ENCODE data around the gene ANAPC15. TPM values are rescaled to one million over a fixed set of nuclear protein-coding genes. Genes with fewer than 3 reads are reported as not detected.
A peak's percentile ranks its signal among the peaks of the same experiment; 100 is the strongest.
"Not testable (repeated sequence)": the region's sequence is repeated elsewhere in the genome, so short reads cannot be mapped to it uniquely, and the experiment has no call there.

Gene ANAPC15
- total RNA-seq (10 to 100 TPM; 44.8 to 51.0 (median 47.7) TPM), total RNA-seq (10.1 to 28.9 (median 21.0) reads per million in 29 experiments)
- total RNA-seq (2013): 45.6 TPM

GRCh38 chr11:72112143-72112977 is at the start of gene ANAPC15:
ANAPC15 (minus strand) TSS chr11:72112695; CDS start chr11:72111276, 1,419 bp downstream.
- DNase-seq: peak; percentile 93 to 100 (median 99)
- Histone ChIP-seq H3K4me1 (ENCODE audit: control insufficient read depth in 1 of 2, extremely low read depth in 1 of 2, insufficient read depth in 2 of 2, low read length in 2 of 2) (peaks cover 8 to 21% of the 10 kb centered on the region in 2 experiments), H3K4me3 (ENCODE audit: control insufficient read depth in 1 of 2, extremely low read depth in 1 of 2, low read length in 1 of 2) (peak within 1 kb of the TSS; percentile 79 to 97), H3K36me3 (ENCODE audit: control insufficient read depth in 2 of 2, extremely low read depth in 1 of 2, insufficient read depth in 1 of 2, low read length in 1 of 2) (peaks cover 5 to 22% of the 10 kb centered on the region in 2 donors), H3K27me3 (replicated peaks in 1 of 2; ENCODE audit: control insufficient read depth in 2 of 2, extremely low read depth in 1 of 2, insufficient read depth in 2 of 2, low read length in 1 of 2) (peaks cover 0 to 6% of the 10 kb centered on the region in 2 experiments), H3K27ac (ENCODE audit: low read length) (peak within 1 kb of the TSS; percentile 91), H3K9me3 (no peaks in the 10 kb centered on the region)
- Mint-ChIP-seq H3K9me3 (no peaks in the 10 kb centered on the region), H3K4me1 (peaks cover 22 to 28% (median 28%) of the 10 kb centered on the region in 3 donors), H3K4me3 (peak within 1 kb of the TSS; percentile 89 to 96 (median 92)), H3K27ac (peak within 1 kb of the TSS; percentile 99 to 100), H3K27me3 (peaks cover 7% of the 10 kb centered on the region in 2 donors), H3K36me3 (peaks cover 13% of the 10 kb centered on the region)
- CTCF ChIA-PET: interaction anchor here in 1 of 2 donors (0.6 to 3.0 kb wide), 4 partner anchors 11 to 87 kb away, joined by 3 to 13 read pairs (median 6); no protein-coding TSS in a partner anchor
- ATAC-seq (replicated peaks in 1 of 4): peak; percentile 88 to 91 (median 89)
- WGBS (ENCODE audit: insufficient coverage): under 1% methylated on average over 45 of the region's 49 CpGs
- POLR2A ChIA-PET: interaction anchor here in 1 of 2 donors (1.0 kb wide), 1 partner anchor 72 kb away, joined by 4 read pairs; no protein-coding TSS in a partner anchor

DNA sequence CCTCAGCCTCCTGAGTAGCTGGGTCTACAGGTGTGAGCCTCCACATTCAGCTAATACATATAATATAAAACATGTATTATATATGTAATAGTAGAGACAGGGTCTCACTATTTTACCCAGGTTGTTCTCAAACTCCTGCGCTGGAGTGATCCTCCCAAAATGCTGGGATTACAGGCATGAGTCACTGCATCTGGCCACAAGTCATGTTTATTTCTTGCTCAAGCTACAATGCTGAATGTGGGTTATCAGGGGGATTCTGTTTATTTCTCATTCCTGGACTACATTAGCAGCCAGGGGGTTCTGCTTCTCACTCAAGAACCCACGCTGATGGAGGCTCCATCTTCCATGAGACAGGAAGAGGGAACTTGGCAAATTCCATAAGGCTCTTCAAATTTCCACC is 47.8 kb upstream of the ANAPC15 start:
- no peaks in the 10 kb centered on the region for H3K4me1 ChIP-seq (ENCODE audit: control insufficient read depth in 1 of 2, extremely low read depth in 1 of 2, insufficient read depth in 2 of 2, low read length in 2 of 2)

GRCh38 chr11:72157131-72157530 is 44.6 kb upstream of the ANAPC15 start:
- Mint-ChIP-seq H3K27me3 (peaks cover 24 to 33% of the 10 kb centered on the region in 2 donors), H3K36me3 (no peaks in the 10 kb centered on the region), H3K9me3 (no peaks in the 10 kb centered on the region), H3K4me3 (no peak overlapping the region), H3K4me1 (no peaks in the 10 kb centered on the region), H3K27ac (no peak overlapping the region)
- WGBS (ENCODE audit: insufficient coverage): no CpG with 5 or more reads among the region's 4 CpGs
- Histone ChIP-seq H3K27me3 (replicated peaks in 1 of 2; ENCODE audit: control insufficient read depth in 2 of 2, extremely low read depth in 1 of 2, insufficient read depth in 2 of 2, low read length in 1 of 2) (peaks cover 0 to 15% of the 10 kb centered on the region in 2 experiments), H3K4me1 (ENCODE audit: control insufficient read depth in 1 of 2, extremely low read depth in 1 of 2, insufficient read depth in 2 of 2, low read length in 2 of 2) (no peaks in the 10 kb centered on the region), H3K27ac (ENCODE audit: low read length) (no peak overlapping the region), H3K4me3 (ENCODE audit: control insufficient read depth in 1 of 2, extremely low read depth in 1 of 2, low read length in 1 of 2) (no peak overlapping the region), H3K36me3 (ENCODE audit: control insufficient read depth in 2 of 2, extremely low read depth in 1 of 2, insufficient read depth in 1 of 2, low read length in 1 of 2) (no peaks in the 10 kb centered on the region), H3K9me3 (no peaks in the 10 kb centered on the region)
- DNase-seq: no peak
- no peak for ATAC-seq (replicated peaks in 1 of 4)
- CTCF ChIA-PET: no interaction called here
- POLR2A ChIA-PET: no interaction called here

More for the DNA sequence above, 47.8 kb upstream of the ANAPC15 start:
- H3K36me3 ChIP-seq (ENCODE audit: control insufficient read depth in 2 of 2, extremely low read depth in 1 of 2, insufficient read depth in 1 of 2, low read length in 1 of 2): no peaks in the 10 kb centered on the region
- Mint-ChIP-seq H3K4me3 (no peak overlapping the region), H3K27me3 (peaks cover 25 to 44% of the 10 kb centered on the region in 2 donors), H3K4me1 (no peaks in the 10 kb centered on the region), H3K36me3 (no peaks in the 10 kb centered on the region), H3K9me3 (no peaks in the 10 kb centered on the region), H3K27ac (no peak overlapping the region)
- H3K9me3 ChIP-seq: no peaks in the 10 kb centered on the region
- DNase-seq (no peak), ATAC-seq (replicated peaks in 1 of 4) (no peak)
- POLR2A ChIA-PET: no interaction called here
- no peak overlapping the region for H3K27ac ChIP-seq (ENCODE audit: low read length)
- no peak overlapping the region for H3K4me3 ChIP-seq (ENCODE audit: control insufficient read depth in 1 of 2, extremely low read depth in 1 of 2, low read length in 1 of 2)
- 60% methylated on average over 1 of the region's 2 CpGs for WGBS (ENCODE audit: insufficient coverage)
- H3K27me3 ChIP-seq (replicated peaks in 1 of 2; ENCODE audit: control insufficient read depth in 2 of 2, extremely low read depth in 1 of 2, insufficient read depth in 2 of 2, low read length in 1 of 2): peaks cover 0 to 26% of the 10 kb centered on the region in 2 experiments
- CTCF ChIA-PET: no interaction called here

GRCh38 chr11:72155751-72156150 is 43.3 kb upstream of the ANAPC15 start:
- H3K4me1 ChIP-seq (ENCODE audit: control insufficient read depth in 1 of 2, extremely low read depth in 1 of 2, insufficient read depth in 2 of 2, low read length in 2 of 2): no peaks in the 10 kb centered on the region
- Mint-ChIP-seq H3K27ac (no peak overlapping the region), H3K27me3 (peaks cover 21 to 24% of the 10 kb centered on the region in 2 donors), H3K4me1 (no peaks in the 10 kb centered on the region), H3K4me3 (no peak overlapping the region), H3K36me3 (no peaks in the 10 kb centered on the region), H3K9me3 (no peaks in the 10 kb centered on the region)
- DNase-seq: no peak
- no peak overlapping the region for H3K4me3 ChIP-seq (ENCODE audit: control insufficient read depth in 1 of 2, extremely low read depth in 1 of 2, low read length in 1 of 2)
- WGBS (ENCODE audit: insufficient coverage): no CpG with 5 or more reads among the region's 4 CpGs
- peaks cover 0 to 15% of the 10 kb centered on the region in 2 experiments for H3K27me3 ChIP-seq (replicated peaks in 1 of 2; ENCODE audit: control insufficient read depth in 2 of 2, extremely low read depth in 1 of 2, insufficient read depth in 2 of 2, low read length in 1 of 2)
- H3K27ac ChIP-seq (ENCODE audit: low read length): no peak overlapping the region
- H3K36me3 ChIP-seq (ENCODE audit: control insufficient read depth in 2 of 2, extremely low read depth in 1 of 2, insufficient read depth in 1 of 2, low read length in 1 of 2): no peaks in the 10 kb centered on the region
- ATAC-seq (replicated peaks in 1 of 4): no peak
- ChIA-PET POLR2A (no interaction called here), CTCF (no interaction called here)
- H3K9me3 ChIP-seq: no peaks in the 10 kb centered on the region

DNA sequence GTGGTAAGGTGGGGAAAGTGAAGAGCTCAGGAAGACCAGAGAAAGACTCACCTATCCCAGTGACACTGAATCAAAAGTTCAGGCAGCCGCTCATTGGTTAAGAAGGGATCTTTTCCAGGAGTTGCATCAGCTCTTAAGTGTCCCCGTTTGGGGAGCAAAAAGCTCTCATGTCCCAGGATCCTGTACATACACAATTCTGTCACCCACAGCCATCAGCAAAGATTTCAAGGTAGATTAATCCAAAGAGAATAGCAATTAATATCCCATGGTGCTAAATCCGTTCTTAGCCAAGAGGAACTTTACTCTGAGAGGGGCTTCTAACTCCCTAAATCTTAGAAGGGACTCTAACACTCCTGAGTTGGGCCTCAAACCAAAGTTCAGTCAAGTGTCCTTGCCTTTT is 42.3 kb upstream of the ANAPC15 start:
- 83% methylated on average over 2 of the region's 3 CpGs for WGBS (ENCODE audit: insufficient coverage)
- POLR2A ChIA-PET: no interaction called here
- H3K4me1 Mint-ChIP-seq: no peaks in the 10 kb centered on the region

DNA sequence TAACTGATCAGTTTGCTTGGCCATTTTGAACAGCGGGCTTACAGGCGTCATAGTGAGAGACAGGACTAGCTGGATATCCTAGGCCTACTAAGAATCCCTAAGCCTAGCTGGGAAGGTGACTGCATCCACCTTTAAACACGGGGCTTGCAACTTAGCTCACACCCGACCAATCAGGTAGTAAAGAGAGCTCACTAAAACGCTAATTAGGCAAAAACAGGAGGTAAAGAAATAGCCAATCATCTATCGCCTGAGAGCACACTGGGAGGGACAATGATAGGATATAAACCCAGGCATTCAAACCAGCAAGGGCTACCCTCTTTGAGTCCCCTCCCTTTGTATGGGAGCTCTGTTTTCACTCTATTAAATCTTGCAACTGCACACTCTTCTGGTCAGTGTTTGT is 41.4 kb upstream of the ANAPC15 start:
- not testable (repeated sequence) for H3K9me3 ChIP-seq; H3K4me3 ChIP-seq (ENCODE audit: control insufficient read depth in 1 of 2, extremely low read depth in 1 of 2, low read length in 1 of 2); H3K36me3 ChIP-seq (ENCODE audit: control insufficient read depth in 2 of 2, extremely low read depth in 1 of 2, insufficient read depth in 1 of 2, low read length in 1 of 2); H3K4me3 Mint-ChIP-seq; H3K27me3 Mint-ChIP-seq; DNase-seq; H3K27ac ChIP-seq (ENCODE audit: low read length); H3K27me3 ChIP-seq (replicated peaks in 1 of 2; ENCODE audit: control insufficient read depth in 2 of 2, extremely low read depth in 1 of 2, insufficient read depth in 2 of 2, low read length in 1 of 2); H3K27ac Mint-ChIP-seq; H3K36me3 Mint-ChIP-seq; H3K4me1 ChIP-seq (ENCODE audit: control insufficient read depth in 1 of 2, extremely low read depth in 1 of 2, insufficient read depth in 2 of 2, low read length in 2 of 2); H3K9me3 Mint-ChIP-seq; H3K4me1 Mint-ChIP-seq; ATAC-seq (replicated peaks in 1 of 4)
- WGBS (ENCODE audit: insufficient coverage): 100% methylated on average over 2 of the region's 6 CpGs
- POLR2A ChIA-PET: interaction anchor here in 1 of 2 donors (0.7 kb wide), 1 partner anchor 108 kb away, joined by 3 read pairs; no protein-coding TSS in a partner anchor
- CTCF ChIA-PET: interaction anchor here (0.6 to 0.7 kb wide), 2 partner anchors 29 to 129 kb away, joined by 3 to 5 read pairs; no protein-coding TSS in a partner anchor

More for the DNA sequence above, 42.3 kb upstream of the ANAPC15 start:
- Histone ChIP-seq H3K36me3 (ENCODE audit: control insufficient read depth in 2 of 2, extremely low read depth in 1 of 2, insufficient read depth in 1 of 2, low read length in 1 of 2) (no peaks in the 10 kb centered on the region), H3K27ac (ENCODE audit: low read length) (no peak overlapping the region), H3K27me3 (replicated peaks in 1 of 2; ENCODE audit: control insufficient read depth in 2 of 2, extremely low read depth in 1 of 2, insufficient read depth in 2 of 2, low read length in 1 of 2) (peaks cover 0 to 13% of the 10 kb centered on the region in 2 experiments), H3K4me3 (ENCODE audit: control insufficient read depth in 1 of 2, extremely low read depth in 1 of 2, low read length in 1 of 2) (no peak overlapping the region), H3K4me1 (ENCODE audit: control insufficient read depth in 1 of 2, extremely low read depth in 1 of 2, insufficient read depth in 2 of 2, low read length in 2 of 2) (no peaks in the 10 kb centered on the region), H3K9me3 (no peaks in the 10 kb centered on the region)
- DNase-seq (no peak), ATAC-seq (replicated peaks in 1 of 4) (no peak)
- no peak overlapping the region for H3K4me3 Mint-ChIP-seq
- no peaks in the 10 kb centered on the region for H3K36me3 Mint-ChIP-seq
- H3K27me3 Mint-ChIP-seq: peaks cover 12 to 16% of the 10 kb centered on the region in 2 donors
- H3K9me3 Mint-ChIP-seq: no peaks in the 10 kb centered on the region
- CTCF ChIA-PET: interaction anchor here in 1 of 2 donors (1.1 kb wide), 1 partner anchor 95 kb away, joined by 4 read pairs; no protein-coding TSS in a partner anchor
- no peak overlapping the region for H3K27ac Mint-ChIP-seq

Measured in T-cell (primary cell).